Pons (tissue), 1 donor: Measurements from ENCODE around the gene SEC14L3.

ENCODE experiments used
- DNase-seq: peaks from one replicate; pipeline ENCODE4 v3.0.0-alpha.2; 2016; ENCODE audit warnings: low spot score

Gene SEC14L3

GRCh38 chr22:30444632-30445437 is 27.0 kb downstream of the SEC14L3 start:
- peak; percentile 49 for DNase-seq

DNA sequence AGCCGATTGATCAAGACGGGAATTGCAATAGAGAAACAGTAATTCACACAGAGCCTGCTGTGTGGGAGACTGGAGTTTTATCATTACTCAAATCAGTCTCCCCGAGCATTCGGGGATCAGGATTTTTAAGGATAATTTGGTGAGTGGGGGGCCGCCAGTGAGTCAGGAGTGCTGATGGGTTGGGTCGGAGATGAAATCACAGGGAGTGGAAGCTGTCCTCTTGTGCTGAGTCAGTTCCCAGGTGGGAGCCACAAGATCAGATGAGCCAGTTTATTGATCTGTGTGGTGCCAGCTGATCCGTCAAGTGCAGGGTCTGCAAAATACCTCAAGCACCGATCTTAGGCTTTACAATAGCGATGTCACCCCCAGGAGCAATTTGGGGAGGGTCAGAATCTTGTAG is 30.7 kb downstream of the SEC14L3 start:
- no peak for DNase-seq

GRCh38 chr22:30439836-30440235 is 32.0 kb downstream of the SEC14L3 start:
- DNase-seq = no peak

DNA sequence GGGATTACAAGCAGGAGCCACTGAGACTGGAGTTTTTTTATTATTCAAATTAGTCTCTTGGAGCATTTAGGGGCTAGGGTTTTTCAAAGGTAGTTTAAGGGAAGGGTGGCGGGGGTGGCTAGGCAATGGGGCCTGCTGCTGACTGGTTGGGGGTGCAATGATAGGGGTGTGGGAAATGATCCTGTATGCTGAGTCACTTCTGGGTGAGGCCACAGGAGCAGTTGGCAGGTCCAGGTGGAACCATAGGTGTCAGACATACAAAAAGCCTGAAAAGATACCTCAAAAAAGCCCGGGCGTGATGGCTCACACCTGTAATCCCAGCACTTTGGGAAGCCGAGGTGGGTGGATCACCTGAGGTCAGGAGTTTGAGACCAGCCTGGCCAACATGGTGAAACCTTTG is 32.6 kb downstream of the SEC14L3 start:
- DNase-seq = no peak

DNA sequence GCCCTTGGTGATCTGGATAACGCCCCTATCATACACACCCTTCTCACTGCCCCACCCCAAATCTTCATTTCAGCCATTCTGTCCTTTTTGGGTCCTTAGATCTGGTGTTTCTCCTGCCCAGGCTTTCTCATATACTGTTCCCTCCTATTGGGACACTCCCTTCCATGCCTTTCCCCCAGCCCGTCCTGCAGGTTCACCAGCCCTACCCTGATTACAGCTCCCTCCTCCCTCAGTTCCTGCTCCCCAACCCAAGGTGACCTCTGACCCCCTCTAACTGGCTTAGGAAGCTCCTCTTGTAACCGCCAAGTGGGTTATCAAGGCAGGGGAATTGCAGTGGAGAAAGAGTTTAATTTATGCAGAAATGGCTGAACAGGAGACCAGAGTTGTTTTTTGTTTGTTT is 33.3 kb downstream of the SEC14L3 start:
- no peak for DNase-seq

GRCh38 chr22:30436196-30436595 is 35.6 kb downstream of the SEC14L3 start:
- no peak for DNase-seq

DNA sequence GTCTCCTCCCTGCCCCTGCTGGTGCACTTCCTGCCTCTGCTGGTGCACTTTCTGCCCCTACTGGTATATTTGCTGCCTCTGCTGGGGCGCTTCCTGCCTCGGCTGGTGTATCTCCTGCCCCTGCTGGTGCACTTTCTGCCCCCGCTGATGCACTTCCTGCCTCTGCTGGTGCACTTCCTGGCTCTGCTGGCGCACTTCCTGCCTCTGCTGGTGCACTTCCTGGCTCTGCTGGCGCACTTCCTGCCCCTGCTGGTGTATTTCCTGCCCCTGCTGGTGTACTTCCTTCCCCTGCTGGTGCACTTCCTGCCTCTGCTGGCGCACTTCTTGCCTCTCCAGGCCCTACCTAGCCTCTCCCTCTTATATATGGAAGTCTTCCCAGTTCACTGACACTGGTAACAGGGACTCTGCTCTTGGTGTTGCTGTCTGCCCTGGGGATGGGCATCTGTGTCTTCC is 36.1 kb downstream of the SEC14L3 start:
- no peak for DNase-seq

DNA sequence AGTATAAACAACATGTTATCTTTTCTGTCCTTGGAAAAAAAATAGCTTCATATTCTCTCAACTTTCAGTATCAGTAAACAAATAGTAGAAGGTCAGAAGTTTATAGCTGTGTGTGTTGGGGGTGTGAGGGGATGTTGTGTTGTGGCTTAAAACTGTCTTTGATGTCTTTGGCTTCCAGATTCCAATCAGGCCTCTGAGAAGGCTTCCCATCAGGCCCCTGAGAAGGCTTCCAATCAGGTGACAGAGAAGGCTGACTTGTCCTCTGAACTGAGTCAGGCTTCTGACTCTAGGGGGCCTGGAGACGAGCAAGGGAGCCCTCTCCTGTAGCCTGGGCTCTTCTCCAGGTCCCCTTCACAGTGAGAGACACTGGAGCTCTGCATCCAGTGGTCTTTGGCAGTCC is 37.0 kb downstream of the SEC14L3 start:
- no peak for DNase-seq

DNA sequence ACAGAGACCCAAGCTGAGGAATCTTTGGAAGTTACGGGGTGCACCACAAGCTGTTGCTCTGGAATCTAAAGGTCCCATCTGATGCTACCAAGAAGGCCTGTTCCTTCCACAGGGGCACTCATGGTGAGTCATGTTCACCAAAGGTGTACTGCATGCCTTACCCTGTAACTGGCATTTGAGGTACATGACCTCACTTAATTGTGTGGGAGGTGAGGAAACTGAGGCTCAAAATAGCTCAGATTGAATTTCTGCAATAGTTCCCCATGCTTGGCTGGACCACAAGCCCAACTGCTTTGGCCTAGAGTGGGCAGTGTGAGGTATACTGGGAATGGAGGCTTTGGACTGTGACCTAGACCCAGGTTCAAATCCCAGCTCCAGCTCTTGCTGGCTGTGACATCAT is 38.0 kb downstream of the SEC14L3 start:
- DNase-seq = no peak

DNA sequence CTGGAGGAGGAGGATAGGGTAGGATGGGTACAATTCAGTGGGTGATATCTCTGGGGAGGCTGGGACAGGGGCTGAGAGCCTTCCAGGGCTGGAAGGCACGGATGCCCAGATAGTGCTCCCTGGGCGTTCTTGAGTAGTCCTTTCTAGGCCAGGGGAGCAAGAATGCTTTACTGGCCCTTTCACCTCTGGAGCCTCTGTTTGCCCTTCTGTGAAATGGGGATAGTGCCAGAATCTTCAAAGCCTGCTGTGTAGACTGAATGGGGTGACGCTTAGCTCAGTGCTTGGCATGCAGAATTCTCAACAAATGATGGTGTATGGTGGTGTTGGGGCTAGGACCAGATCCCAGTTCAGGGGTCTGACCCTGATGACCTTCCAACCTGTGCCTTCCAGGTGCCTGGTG is 38.6 kb downstream of the SEC14L3 start:
- no peak for DNase-seq

- no peak for DNase-seq
These were observed 39.3 kb downstream of the SEC14L3 start for GRCh38 chr22:30432520-30432919.

GRCh38 chr22:30432096-30432495 is 39.7 kb downstream of the SEC14L3 start:
- no peak for DNase-seq

DNA sequence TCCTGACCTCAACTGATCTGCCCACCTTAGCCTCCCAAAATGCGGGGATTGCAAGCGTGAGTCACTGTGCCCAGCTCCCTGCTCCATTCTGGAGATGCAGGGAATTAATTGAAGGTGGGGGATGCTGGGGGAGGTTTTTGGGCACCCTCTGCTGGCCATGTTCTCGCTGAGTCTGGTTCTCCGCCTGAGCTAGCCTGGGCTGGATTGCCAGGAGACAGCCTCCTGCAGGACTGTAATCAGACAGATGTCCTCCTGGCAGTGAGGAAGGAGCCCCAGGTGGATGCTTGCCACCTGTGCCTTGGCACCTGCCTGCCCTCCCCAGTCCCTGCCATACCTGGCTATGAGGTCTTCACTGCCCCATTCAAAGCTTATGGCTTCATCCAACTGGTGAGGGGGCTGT is 40.9 kb downstream of the SEC14L3 start:
- DNase-seq = no peak

DNA sequence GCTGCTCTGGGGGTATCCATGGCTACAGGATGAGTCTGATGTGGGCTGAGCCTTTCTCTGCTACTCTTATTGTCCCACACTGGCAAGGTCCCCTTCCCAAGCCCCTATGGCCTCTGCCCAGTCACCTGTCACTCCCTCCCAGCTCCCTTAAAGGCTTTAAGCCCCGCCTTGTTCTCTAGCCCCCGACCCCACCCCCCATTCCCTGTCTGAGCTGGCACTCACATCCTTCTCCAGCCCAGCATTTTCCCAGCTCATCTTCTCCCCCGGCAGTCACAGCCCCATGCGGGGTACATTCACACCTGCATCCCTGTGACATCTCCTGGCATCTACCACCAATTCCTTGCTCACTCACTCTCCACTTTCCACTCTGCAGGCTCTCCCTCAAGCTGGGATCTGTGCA is 41.9 kb downstream of the SEC14L3 start:
- DNase-seq = no peak

DNA sequence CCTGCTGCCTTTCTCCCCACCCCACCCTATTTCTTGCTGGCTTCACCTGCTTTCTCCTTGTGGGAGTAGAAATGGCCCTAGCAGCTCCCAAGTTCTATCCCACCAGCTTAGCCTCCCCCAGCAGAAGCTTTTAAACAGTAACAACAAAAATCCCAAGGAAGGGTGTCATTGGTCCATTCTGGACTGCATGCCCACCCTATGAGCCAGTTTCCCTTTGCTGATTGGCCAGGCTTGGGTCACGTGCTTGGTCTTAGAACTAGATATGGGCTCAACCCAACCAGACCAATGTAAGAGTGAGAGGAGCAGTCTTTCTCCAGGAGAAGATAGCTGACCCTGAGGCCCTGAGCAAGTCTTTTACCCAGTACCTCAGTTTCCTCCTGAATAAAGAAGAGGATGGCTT is 43.9 kb downstream of the SEC14L3 start:
- DNase-seq = no peak

DNA sequence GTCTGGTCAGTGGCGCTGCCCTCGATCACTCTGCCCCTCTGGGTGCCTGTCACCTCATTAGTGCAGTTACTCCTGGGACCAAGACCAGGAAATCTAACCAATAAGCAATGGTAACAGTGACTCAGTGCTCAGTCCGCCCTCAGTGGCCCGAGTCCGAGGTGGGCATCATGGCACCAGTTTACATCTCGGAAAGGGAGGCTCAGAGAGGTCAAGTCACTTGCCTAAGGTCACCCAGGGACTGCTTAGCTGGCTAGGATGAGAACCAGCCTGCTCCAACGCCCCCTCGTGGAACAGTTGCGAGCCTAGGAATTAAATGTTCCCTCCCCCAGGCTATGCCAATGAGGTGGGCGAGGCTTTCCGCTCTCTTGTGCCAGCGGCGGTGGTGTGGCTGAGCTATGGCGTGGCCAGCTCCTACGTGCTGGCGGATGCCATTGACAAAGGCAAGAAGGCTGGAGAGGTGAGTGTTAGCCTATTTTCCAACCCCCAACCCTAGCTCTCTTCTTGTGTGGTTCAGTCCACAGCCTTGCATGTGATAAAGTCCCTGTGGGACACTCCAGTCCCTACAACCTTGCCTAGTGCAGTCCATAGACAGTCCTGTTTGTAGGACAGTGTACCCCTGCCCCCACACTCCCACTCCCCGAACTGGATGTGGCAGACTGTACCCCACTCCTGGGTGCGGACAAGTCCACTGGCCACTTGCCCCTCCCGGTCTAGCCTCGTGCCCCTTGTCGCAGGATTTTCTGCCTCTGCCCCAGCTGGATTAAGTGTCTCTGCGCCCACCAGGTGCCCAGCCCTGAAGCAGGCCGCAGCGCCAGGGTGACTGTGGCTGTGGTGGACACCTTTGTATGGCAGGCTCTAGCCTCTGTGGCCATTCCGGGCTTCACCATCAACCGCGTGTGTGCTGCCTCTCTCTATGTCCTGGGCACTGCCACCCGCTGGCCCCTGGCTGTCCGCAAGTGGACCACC is 45.1 kb downstream of the SEC14L3 start:
- peak; percentile 58 for DNase-seq

GRCh38 chr22:30425616-30426387 is 46.0 kb downstream of the SEC14L3 start, which contains the start of gene MTFP1:
MTFP1 (plus strand) TSS chr22:30425768; CDS start chr22:30425880, 112 bp downstream.
- DNase-seq = no peak

- no peak for DNase-seq
These were observed 46.5 kb downstream of the SEC14L3 start for GRCh38 chr22:30425327-30425615.

- DNase-seq = peak; percentile 67
These were observed 47.1 kb downstream of the SEC14L3 start for GRCh38 chr22:30424534-30425326.

- peak; percentile 100 for DNase-seq
These were observed 47.8 kb downstream of the SEC14L3 start for GRCh38 chr22:30423959-30424533.
